GM12891 (cell line): ENCODE measurements around the gene NXN.

Experiments
- PAX5 ChIP-seq: IDR thresholded peaks from 2 replicates; pipeline ENCODE4 v1.6.1; 2011; ENCODE audit warnings: low read length, moderate library complexity, mild to moderate bottlenecking; ENCODE audit not compliant: insufficient read depth, severe bottlenecking
- POLR2A ChIP-seq: IDR thresholded peaks from 2 replicates; pipeline ENCODE4 v1.6.1; 2011; ENCODE audit warnings: low read depth, low read length, control low read depth
- POLR2AphosphoS5 ChIP-seq: IDR thresholded peaks from 2 replicates; pipeline ENCODE4 v1.6.1; 2011; ENCODE audit warnings: low read depth, low read length, control low read depth
- SPI1 ChIP-seq: IDR thresholded peaks from 2 replicates; pipeline ENCODE4 v1.6.1; 2011; ENCODE audit warnings: low read depth, low read length, control low read depth

DNA sequence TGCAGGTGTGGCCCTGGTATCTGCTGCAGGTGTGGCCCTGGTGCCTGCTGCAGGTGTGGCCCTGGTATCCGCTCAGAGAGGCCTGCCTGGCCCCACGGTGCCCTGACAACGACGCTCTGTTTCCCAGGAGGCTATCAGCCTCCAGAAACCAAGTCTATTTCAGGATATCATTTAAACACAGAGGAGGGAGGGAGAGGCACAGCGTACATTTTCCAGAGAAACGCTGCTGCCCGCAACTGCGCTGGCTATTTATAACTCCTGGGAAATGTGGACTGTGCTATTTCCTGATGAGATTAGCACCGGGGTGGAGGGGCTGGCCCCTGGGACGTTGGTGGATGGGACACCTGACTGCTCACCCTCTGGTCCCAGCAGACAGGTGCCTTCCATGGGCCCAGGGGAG, 39.9 kb upstream of the NXN start:
- no peak for TF ChIP-seq POLR2A
- no peak for TF ChIP-seq POLR2AphosphoS5
- TF ChIP-seq PAX5 = no peak
- no peak for TF ChIP-seq SPI1
